Right atrium auricular region (tissue), 2 donors: Measurements from ENCODE around the gene SLC22A23. TPM values are rescaled to one million over a fixed set of nuclear protein-coding genes. Genes with fewer than 3 reads are reported as not detected.

Experiments
- DNase-seq: peaks from one replicate; pipeline ENCODE4 v3.0.0-alpha.2; 2019; ENCODE audit warnings: low spot score
- H3K27ac ChIP-seq, 2 donors: fragments of 200-600 bp; sonication (generic); 1 replicate in 1 of 2; 2 replicates in 1 of 2; pipeline ENCODE4 v1.5.1; 2016 to 2019
- H3K27me3 ChIP-seq, 2 donors: fragments of 200-600 bp; sonication (generic); one replicate each; pipeline versions ENCODE4 v1.5.1 to v1.6.0; 2017 to 2019
- H3K36me3 ChIP-seq: fragments of 200-600 bp; sonication (generic); one replicate; pipeline ENCODE4 v1.5.1; 2016
- H3K4me1 ChIP-seq, 2 donors: fragments of 200-600 bp; sonication (generic); one replicate each; pipeline versions ENCODE4 v1.5.1 to v1.6.0; 2017 to 2019
- H3K4me3 ChIP-seq, 2 donors: fragments of 200-600 bp; sonication (generic); 1 replicate in 1 of 2; 2 replicates in 1 of 2; pipeline ENCODE4 v1.5.1; 2017 to 2019; ENCODE audit warnings: mild to moderate bottlenecking in 1 of 2, moderate library complexity in 1 of 2
- H3K9me3 ChIP-seq, 2 donors: fragments of 200-600 bp; sonication (generic); one replicate each; pipeline ENCODE4 v1.5.1; 2019
- total RNA-seq, 2 donors: library from RNA; depleted of rRNA; stranded (reverse); fragments of >200 nt; gene quantifications; one replicate each; pipeline ENCODE4 v1.1.0, GENCODE V29; 2016
- TF ChIP-seq, protein P1 (sequence below), 2 donors: fragments of 200-600 bp; sonication (generic); IDR thresholded peaks; one replicate each; pipeline ENCODE4 v1.5.1; 2019; ENCODE audit warnings: antibody characterized with exemption in 2 of 2

The SLC22A23 gene
- total RNA-seq, 2 donors from 2014 or later: 2.9 to 7.2 TPM

DNA sequence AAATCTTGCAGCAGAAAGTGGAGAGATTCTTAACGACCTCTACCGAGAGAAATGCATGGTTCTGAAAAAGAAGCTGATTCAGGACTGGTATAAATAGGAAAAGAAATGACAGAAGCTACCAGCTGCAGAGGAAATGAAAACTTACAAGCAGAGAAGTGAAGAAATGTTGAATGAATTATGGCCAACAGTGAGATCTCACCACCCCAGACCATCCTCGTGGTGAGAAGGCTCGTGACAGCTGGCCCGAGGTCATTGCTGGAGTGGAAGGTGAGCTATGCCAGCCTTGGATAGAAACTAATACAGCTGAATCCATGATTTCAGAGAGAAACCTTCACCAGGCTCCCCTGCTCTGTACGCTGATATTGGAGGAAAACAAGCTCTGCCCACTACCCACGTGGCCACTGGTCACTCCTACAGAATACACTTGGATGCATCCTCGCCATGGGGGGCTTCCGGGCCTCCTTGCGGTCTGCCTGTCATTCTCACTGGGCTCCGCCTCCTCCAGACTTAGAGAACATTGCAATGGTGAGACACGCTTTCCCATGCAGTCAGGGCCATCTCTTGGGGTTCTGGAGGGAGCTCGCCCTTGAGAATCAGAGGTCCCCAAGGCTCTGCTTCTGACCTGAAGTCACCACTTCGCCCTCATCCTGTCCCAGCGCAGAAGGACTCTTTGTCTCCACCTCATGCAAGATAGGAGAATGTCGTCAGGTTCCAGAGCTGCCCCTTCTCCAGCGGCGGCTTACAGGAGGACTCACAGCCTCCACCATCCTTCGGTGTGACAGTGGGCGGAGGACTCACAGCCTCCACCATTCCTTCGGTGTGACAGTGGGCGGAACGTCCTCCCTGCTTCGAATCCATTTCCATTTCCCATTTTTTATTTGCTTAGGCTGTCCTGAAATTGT, 218.8 kb downstream of the SLC22A23 start:
- Histone ChIP-seq H3K36me3 (no peaks in the 10 kb centered on the region), H3K4me1 (no peaks in the 10 kb centered on the region), H3K27ac (no peak overlapping the region), H3K9me3 (no peaks in the 10 kb centered on the region), H3K27me3 (no peaks in the 10 kb centered on the region), H3K4me3 (no peak overlapping the region)
- TF ChIP-seq, protein P1, sequence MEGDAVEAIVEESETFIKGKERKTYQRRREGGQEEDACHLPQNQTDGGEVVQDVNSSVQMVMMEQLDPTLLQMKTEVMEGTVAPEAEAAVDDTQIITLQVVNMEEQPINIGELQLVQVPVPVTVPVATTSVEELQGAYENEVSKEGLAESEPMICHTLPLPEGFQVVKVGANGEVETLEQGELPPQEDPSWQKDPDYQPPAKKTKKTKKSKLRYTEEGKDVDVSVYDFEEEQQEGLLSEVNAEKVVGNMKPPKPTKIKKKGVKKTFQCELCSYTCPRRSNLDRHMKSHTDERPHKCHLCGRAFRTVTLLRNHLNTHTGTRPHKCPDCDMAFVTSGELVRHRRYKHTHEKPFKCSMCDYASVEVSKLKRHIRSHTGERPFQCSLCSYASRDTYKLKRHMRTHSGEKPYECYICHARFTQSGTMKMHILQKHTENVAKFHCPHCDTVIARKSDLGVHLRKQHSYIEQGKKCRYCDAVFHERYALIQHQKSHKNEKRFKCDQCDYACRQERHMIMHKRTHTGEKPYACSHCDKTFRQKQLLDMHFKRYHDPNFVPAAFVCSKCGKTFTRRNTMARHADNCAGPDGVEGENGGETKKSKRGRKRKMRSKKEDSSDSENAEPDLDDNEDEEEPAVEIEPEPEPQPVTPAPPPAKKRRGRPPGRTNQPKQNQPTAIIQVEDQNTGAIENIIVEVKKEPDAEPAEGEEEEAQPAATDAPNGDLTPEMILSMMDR (IDR thresholded peaks at IDR 0.05): no peak
- DNase-seq: no peak

- no peak overlapping the region for H3K27ac ChIP-seq
- DNase-seq: no peak
- no peaks in the 10 kb centered on the region for H3K9me3 ChIP-seq
- no peaks in the 10 kb centered on the region for H3K36me3 ChIP-seq
- TF ChIP-seq, protein P1 (IDR thresholded peaks at IDR 0.05): no peak
- no peak overlapping the region for H3K4me3 ChIP-seq
- no peaks in the 10 kb centered on the region for H3K27me3 ChIP-seq
- H3K4me1 ChIP-seq: peaks cover 0 to 10% of the 10 kb centered on the region in 2 donors
Measured at GRCh38 chr6:3236005-3236404, 220.8 kb downstream of the SLC22A23 start.

DNA sequence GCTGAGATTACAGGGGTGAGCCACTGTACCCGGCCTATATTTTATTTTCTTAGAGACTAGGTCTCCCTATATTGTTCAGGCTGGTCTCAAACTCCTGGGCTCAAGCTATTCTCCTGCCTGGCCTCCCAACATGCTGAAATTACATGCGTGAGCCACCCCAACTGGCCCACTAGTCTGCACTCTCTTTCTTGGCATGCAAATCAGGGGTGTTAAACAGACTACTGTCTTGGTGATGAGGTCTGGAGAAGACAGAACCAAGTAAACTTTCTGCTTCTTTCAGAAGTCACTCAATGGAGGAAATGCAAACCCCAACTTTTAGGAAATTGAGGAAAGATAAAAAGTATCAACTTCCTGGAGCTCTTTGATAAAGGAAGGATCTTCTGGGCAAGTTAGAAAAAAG, 221.4 kb downstream of the SLC22A23 start:
- no peaks in the 10 kb centered on the region for H3K36me3 ChIP-seq
- no peak overlapping the region for H3K27ac ChIP-seq
- no peak overlapping the region for H3K4me3 ChIP-seq
- no peak for DNase-seq
- no peaks in the 10 kb centered on the region for H3K9me3 ChIP-seq
- H3K4me1 ChIP-seq: peaks cover 0 to 14% of the 10 kb centered on the region in 2 donors
- H3K27me3 ChIP-seq: peaks cover 0 to under 1% of the 10 kb centered on the region in 2 donors
- TF ChIP-seq, protein P1 (IDR thresholded peaks at IDR 0.05): no peak

- Histone ChIP-seq H3K9me3 (no peaks in the 10 kb centered on the region), H3K4me1 (peaks cover 0 to 27% of the 10 kb centered on the region in 2 donors), H3K4me3 (no peak overlapping the region), H3K27ac (no peak overlapping the region), H3K36me3 (no peaks in the 10 kb centered on the region), H3K27me3 (peaks cover 11 to 13% of the 10 kb centered on the region in 2 donors)
- DNase-seq: no peak
- TF ChIP-seq, protein P1 (IDR thresholded peaks at IDR 0.05): no peak
Measured at GRCh38 chr6:3233904-3234303, 222.9 kb downstream of the SLC22A23 start.

GRCh38 chr6:3233321-3233720, 223.5 kb downstream of the SLC22A23 start:
- no peak for DNase-seq
- H3K9me3 ChIP-seq: no peaks in the 10 kb centered on the region
- TF ChIP-seq, protein P1 (IDR thresholded peaks at IDR 0.05): no peak
- H3K27ac ChIP-seq: no peak overlapping the region
- H3K4me3 ChIP-seq: no peak overlapping the region
- peaks cover 11 to 19% of the 10 kb centered on the region in 2 donors for H3K27me3 ChIP-seq
- peaks cover 0 to 33% of the 10 kb centered on the region in 2 donors for H3K4me1 ChIP-seq
- no peaks in the 10 kb centered on the region for H3K36me3 ChIP-seq
